ENCODE results near the gene GCG. TPM values are rescaled to one million over a fixed set of nuclear protein-coding genes. Genes with fewer than 3 reads are reported as not detected.

Gene GCG
- total RNA-seq, 1 experiment from 2014 or later = not detected

DNA sequence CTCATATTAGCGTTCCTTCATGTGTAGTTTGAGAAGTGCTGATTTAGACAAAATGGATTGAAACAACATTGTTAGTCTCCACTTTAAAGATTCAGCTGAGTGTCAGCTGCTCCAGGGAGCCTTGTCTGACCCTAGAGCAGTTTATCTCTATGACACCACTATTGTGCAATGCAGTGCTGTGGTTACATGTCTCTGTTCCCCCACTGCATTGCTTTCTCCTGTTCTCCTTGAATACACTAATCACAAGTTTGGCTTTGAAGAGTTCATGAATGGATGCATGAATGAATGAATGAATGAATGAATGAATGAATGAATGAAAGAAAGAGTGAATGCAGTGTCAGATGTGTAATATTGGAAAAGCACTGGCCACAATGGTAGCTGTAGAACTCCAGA, 38.3 kb downstream of the GCG start:
- Histone ChIP-seq H3K4me2 (ENCODE audit: low read length) (no peak overlapping the region), H3K9me2 (ENCODE audit: insufficient read depth) (no peaks in the 10 kb centered on the region), H3K27ac (ENCODE audit: low read depth, low read length) (no peak overlapping the region), H3K27me3 (ENCODE audit: insufficient read depth, low read length) (no peaks in the 10 kb centered on the region), H4K20me1 (ENCODE audit: insufficient read depth) (no peaks in the 10 kb centered on the region), H3K4me3 (replicated peaks in 1 of 2; ENCODE audit: low read depth in 1 of 2, low read length in 2 of 2) (no peak overlapping the region), H2AFZ (ENCODE audit: low read depth, low read length, poor library complexity, severe bottlenecking) (peak overlapping the region; percentile 15), H3K36me3 (ENCODE audit: control insufficient read depth in 1 of 2, insufficient read depth in 2 of 2, low read length in 2 of 2) (no peaks in the 10 kb centered on the region), H3K4me1 (ENCODE audit: control insufficient read depth in 1 of 2, insufficient read depth in 2 of 2, low read length in 2 of 2) (peaks cover 2 to 14% of the 10 kb centered on the region in 2 experiments; a peak in 1 of 4 replicates), H3K9ac (ENCODE audit: low read length) (no peak overlapping the region), H3K9me3 (ENCODE audit: control insufficient read depth in 1 of 2, insufficient read depth in 1 of 2, low read depth in 1 of 2, low read length in 2 of 2) (no peaks in the 10 kb centered on the region; a peak in 1 of 4 replicates), H3K79me2 (ENCODE audit: insufficient read depth, low read length) (no peaks in the 10 kb centered on the region)
- intact Hi-C loops (cut with micrococcal nuclease) = no loop called here
- ATAC-seq (no peak), DNase-seq (ENCODE audit: low read depth, low spot score) (no peak)
- BruUV-seq (replicated peaks) = no TSS peak
- ChIA-PET RAD21 (ENCODE audit: low non-redundant PET in 1 of 2, low total read pairs in 2 of 2, uncharacterized antibody in 2 of 2, unreplicated experiment in 2 of 2) (no interaction called here), CTCF (no interaction called here), POLR2A (no interaction called here)
- peak; percentile 64; the same call in 1 of the 2 replicates for TF ChIP-seq CEBPB (IDR thresholded peaks at IDR 0.05; ENCODE audit: low read depth)
- TF ChIP-seq, protein P1, sequence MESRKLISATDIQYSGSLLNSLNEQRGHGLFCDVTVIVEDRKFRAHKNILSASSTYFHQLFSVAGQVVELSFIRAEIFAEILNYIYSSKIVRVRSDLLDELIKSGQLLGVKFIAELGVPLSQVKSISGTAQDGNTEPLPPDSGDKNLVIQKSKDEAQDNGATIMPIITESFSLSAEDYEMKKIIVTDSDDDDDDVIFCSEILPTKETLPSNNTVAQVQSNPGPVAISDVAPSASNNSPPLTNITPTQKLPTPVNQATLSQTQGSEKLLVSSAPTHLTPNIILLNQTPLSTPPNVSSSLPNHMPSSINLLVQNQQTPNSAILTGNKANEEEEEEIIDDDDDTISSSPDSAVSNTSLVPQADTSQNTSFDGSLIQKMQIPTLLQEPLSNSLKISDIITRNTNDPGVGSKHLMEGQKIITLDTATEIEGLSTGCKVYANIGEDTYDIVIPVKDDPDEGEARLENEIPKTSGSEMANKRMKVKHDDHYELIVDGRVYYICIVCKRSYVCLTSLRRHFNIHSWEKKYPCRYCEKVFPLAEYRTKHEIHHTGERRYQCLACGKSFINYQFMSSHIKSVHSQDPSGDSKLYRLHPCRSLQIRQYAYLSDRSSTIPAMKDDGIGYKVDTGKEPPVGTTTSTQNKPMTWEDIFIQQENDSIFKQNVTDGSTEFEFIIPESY (IDR thresholded peaks at IDR 0.05; ENCODE audit: extremely low read depth, insufficient replicate concordance, low read length) = no peak

- no peak overlapping the region for H3K4me3 ChIP-seq (replicated peaks in 1 of 2; ENCODE audit: low read depth in 1 of 2, low read length in 2 of 2)
- no peak overlapping the region for H3K4me2 ChIP-seq (ENCODE audit: low read length)
- ATAC-seq (no peak), DNase-seq (ENCODE audit: low read depth, low spot score) (no peak)
- ChIA-PET POLR2A (no interaction called here), RAD21 (ENCODE audit: low non-redundant PET in 1 of 2, low total read pairs in 2 of 2, uncharacterized antibody in 2 of 2, unreplicated experiment in 2 of 2) (no interaction called here), CTCF (no interaction called here)
- no peaks in the 10 kb centered on the region for H3K9me2 ChIP-seq (ENCODE audit: insufficient read depth)
- H3K27ac ChIP-seq (ENCODE audit: low read depth, low read length) = no peak overlapping the region
- no peaks in the 10 kb centered on the region for H3K79me2 ChIP-seq (ENCODE audit: insufficient read depth, low read length)
- intact Hi-C loops (cut with micrococcal nuclease) = no loop called here
- peak overlapping the region; percentile 15 for H2AFZ ChIP-seq (ENCODE audit: low read depth, low read length, poor library complexity, severe bottlenecking)
- H3K4me1 ChIP-seq (ENCODE audit: control insufficient read depth in 1 of 2, insufficient read depth in 2 of 2, low read length in 2 of 2) = peaks cover 2 to 9% of the 10 kb centered on the region in 2 experiments; a peak in 1 of 4 replicates
- H3K27me3 ChIP-seq (ENCODE audit: insufficient read depth, low read length) = no peaks in the 10 kb centered on the region
- BruUV-seq (replicated peaks) = no TSS peak
- H4K20me1 ChIP-seq (ENCODE audit: insufficient read depth) = no peaks in the 10 kb centered on the region
- H3K9me3 ChIP-seq (ENCODE audit: control insufficient read depth in 1 of 2, insufficient read depth in 1 of 2, low read depth in 1 of 2, low read length in 2 of 2) = no peaks in the 10 kb centered on the region; a peak in 1 of 4 replicates
- no peak for TF ChIP-seq CBX3 (IDR thresholded peaks at IDR 0.05; ENCODE audit: low read depth)
- TF ChIP-seq, protein P1 (IDR thresholded peaks at IDR 0.05; ENCODE audit: extremely low read depth, insufficient replicate concordance, low read length) = no peak
- TF ChIP-seq RAD21 (IDR thresholded peaks at IDR 0.05; ENCODE audit: low read depth) = no peak
- no peak for TF ChIP-seq ZFX (IDR thresholded peaks at IDR 0.05)
- H3K36me3 ChIP-seq (ENCODE audit: control insufficient read depth in 1 of 2, insufficient read depth in 2 of 2, low read length in 2 of 2) = no peaks in the 10 kb centered on the region
- H3K9ac ChIP-seq (ENCODE audit: low read length) = no peak overlapping the region
Observed at GRCh38 chr2:162113088-162113775, 38.8 kb downstream of the GCG start.

Measured in HCT116 (cell line).